SJCRH30 (cell line): ENCODE measurements around the gene UPK3A. TPM values are rescaled to one million over a fixed set of nuclear protein-coding genes. Genes with fewer than 3 reads are reported as not detected.
"Not testable (repeated sequence)": the region's sequence is repeated elsewhere in the genome, so short reads cannot be mapped to it uniquely, and the experiment has no call there.

Experiments
- DNase-seq, 2 experiments: peaks; one replicate each; pipeline ENCODE4 v3.0.0-alpha.2; 2015 to 2020
- H3K27ac ChIP-seq: fragments of 250-450 bp; sonication (Bioruptor Pico); 2 replicates; pipeline ENCODE4 v1.5.1; 2020; ENCODE audit warnings: mild to moderate bottlenecking, moderate library complexity
- H3K27me3 ChIP-seq: fragments of 250-450 bp; sonication (Bioruptor Pico); 2 replicates; pipeline ENCODE4 v1.5.1; 2020; ENCODE audit warnings: mild to moderate bottlenecking, moderate library complexity
- H3K36me3 ChIP-seq: fragments of 250-450 bp; sonication (Bioruptor Pico); 2 replicates; pipeline ENCODE4 v1.5.1; 2020; ENCODE audit warnings: mild to moderate bottlenecking, moderate library complexity
- H3K4me1 ChIP-seq: fragments of 250-450 bp; sonication (Bioruptor Pico); 2 replicates; pipeline ENCODE4 v1.5.1; 2020; ENCODE audit warnings: mild to moderate bottlenecking, moderate library complexity
- H3K4me3 ChIP-seq: fragments of 250-450 bp; sonication (Bioruptor Pico); 2 replicates; pipeline ENCODE4 v1.5.1; 2020; ENCODE audit warnings: mild to moderate bottlenecking, moderate library complexity
- H3K9me3 ChIP-seq: fragments of 250-450 bp; sonication (Bioruptor Pico); replicated peaks from 2 replicates; pipeline ENCODE4 v1.5.1; 2020; ENCODE audit warnings: mild to moderate bottlenecking, moderate library complexity
- total RNA-seq: library from RNA; depleted of rRNA; stranded (reverse); fragments of >200 nt; shearing (Covaris generic); gene quantifications from 2 replicates; pipeline ENCODE4 v1.2.3, GENCODE V29; 2014

UPK3A gene
- total RNA-seq, 1 experiment from 2014 or later: not detected

DNA sequence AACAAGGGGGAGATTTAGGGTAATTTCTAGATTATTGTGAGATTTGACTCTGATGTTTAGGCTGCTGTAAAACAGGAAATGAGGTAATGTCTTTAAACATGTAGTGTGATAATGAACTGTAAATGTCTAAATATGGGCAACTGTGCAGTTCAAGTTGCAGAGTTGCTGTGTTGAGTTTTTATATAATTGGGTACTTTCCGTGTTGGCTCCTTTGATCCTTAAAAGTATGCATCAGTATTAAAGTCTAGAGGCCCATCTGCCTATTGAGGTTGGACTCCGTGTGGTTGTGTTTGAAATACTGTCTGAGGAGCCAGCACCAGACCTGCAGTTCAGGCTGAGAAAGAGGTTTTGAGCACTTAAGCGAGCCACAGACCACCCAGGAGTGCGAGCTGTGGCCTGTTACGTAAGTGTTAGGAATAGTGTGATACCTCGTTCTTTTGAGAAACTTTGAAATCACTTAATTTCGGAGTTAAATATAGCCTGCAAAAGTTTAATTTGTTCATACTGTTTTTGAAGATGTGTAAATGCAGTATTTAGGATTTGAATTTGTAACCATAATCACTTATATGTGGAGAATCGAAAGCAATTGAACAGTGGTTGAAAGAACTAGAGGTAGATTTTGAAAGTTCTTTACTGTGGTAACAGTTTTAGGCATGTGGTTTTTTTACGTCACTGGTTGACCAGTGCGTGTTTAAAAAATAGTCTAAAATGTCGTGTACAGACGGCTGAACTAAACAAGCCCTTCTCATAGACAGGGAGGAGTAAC is 34.0 kb downstream of the UPK3A start:
- peak; percentile 46 to 70 for DNase-seq

DNA sequence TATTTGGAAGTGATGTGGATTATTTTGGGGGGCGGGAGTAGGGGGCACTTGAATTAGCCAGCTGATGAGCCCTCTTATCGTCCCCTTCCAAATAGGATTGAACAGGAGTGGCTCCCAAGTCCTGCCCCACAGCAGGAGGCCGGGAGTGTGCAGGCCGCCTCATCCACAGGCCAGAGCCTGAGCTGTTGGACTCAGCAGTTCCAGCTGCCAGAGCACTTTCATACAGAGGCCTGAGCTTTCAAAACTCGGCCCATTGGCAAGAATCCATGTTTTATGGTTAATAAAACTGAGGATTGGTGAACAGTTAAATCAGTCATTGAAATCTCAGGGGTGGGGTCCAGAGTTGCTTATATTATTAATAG is 34.6 kb downstream of the UPK3A start:
- DNase-seq: peak; percentile 66 to 74
- no peaks in the 10 kb centered on the region for H3K9me3 ChIP-seq
- H3K36me3 ChIP-seq: peaks cover 6% of the 10 kb centered on the region; the same call in 1 of the 2 replicates
- peak overlapping the region; percentile 40 for H3K27ac ChIP-seq
- H3K4me1 ChIP-seq: peaks cover 13% of the 10 kb centered on the region
- no peaks in the 10 kb centered on the region for H3K27me3 ChIP-seq
- H3K4me3 ChIP-seq: peak overlapping the region; percentile 26

More for the DNA sequence above, 34.0 kb downstream of the UPK3A start:
- Histone ChIP-seq H3K27me3 (no peaks in the 10 kb centered on the region), H3K9me3 (no peaks in the 10 kb centered on the region), H3K4me1 (peaks cover 13% of the 10 kb centered on the region), H3K36me3 (peaks cover 5% of the 10 kb centered on the region; the same call in 1 of the 2 replicates), H3K27ac (peak overlapping the region; percentile 40), H3K4me3 (peak overlapping the region; percentile 26)

DNA sequence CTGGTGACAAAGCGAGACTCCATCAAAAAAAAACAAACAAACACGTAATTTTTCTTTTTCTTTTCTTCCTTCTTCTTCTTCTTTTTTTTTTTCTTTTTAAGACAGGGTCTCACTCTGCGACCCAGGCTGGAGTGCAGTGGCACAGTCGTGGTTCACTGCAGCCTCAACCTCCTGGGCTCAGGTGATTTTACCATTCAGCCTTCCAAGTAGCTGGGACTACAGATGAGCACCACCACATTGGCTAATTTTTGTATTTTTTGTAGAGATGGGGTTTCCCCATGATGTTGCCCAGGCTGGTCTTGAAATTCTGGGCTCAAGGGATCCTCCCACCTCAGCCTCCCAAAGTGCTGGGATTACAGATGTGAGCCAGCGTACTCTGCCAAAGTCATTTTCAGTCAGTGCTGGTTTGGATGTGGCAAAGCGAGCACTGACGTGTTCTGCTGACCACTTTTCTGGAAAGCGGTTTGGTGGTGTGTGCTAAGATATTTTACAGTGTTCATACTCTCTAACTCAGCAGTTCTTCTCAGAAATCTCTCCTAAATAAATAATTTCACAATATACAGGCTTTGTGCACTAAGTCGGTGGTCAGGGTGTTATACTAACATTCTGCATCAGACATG is 35.7 kb downstream of the UPK3A start:
- no peaks in the 10 kb centered on the region for H3K27me3 ChIP-seq
- H3K9me3 ChIP-seq: no peaks in the 10 kb centered on the region
- no peak overlapping the region for H3K27ac ChIP-seq
- H3K4me3 ChIP-seq: no peak overlapping the region
- DNase-seq: no peak
- H3K4me1 ChIP-seq: peaks cover 13% of the 10 kb centered on the region
- H3K36me3 ChIP-seq: peaks cover 6% of the 10 kb centered on the region; the same call in 1 of the 2 replicates

DNA sequence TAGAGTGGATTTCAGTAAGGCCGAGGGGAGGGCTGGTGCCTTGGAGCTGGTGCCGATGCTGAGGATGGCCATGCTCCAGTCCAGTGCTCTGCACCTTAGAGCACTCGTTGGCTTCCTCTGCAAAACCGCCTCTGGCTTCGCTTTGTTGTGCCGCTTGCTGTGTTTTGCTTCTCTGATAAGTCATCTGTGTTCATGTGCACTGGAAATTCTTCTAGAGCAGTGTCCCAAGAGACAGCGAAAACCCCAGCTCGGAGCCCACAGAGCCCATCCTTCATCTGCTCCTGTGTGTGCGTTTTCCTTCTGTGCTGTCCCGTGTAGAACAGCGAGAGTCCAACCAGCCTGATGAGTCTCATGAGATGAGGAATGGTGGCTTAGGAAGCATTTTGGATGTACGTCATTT is 37.1 kb downstream of the UPK3A start:
- H3K4me1 ChIP-seq: peaks cover 13% of the 10 kb centered on the region
- H3K27ac ChIP-seq: no peak overlapping the region
- DNase-seq: no peak
- no peaks in the 10 kb centered on the region for H3K9me3 ChIP-seq
- H3K36me3 ChIP-seq: peaks cover 6% of the 10 kb centered on the region; the same call in 1 of the 2 replicates
- no peak overlapping the region for H3K4me3 ChIP-seq
- H3K27me3 ChIP-seq: no peaks in the 10 kb centered on the region

DNA sequence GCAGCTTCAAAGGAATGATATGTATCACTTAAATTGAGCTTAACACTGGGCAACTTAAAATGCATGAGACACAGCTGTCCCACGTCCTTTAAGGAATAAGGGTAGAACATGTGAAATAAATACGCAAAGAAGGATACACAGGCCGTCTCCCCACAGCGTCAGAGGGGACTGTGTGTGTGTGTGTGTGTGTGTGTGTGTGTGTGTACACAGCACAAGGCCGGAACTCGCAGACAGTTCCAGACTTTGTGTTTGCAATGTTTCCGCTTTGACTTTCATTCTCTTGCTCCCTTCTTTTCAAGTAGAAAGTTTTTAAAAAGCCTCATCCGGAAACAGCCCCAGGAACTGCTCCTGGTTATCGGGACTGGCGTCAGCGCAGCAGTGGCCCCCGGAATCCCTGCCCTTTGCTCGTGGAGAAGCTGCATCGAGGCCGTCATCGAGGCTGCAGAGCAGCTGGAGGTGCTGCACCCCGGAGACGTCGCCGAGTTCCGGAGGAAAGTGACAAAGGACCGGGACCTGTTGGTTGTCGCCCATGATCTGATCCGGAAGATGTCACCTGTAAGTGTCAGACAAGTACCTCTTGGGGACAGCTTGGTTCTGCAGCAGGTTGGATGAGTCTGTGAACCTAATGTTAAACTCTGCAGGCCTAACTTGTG is 38.2 kb downstream of the UPK3A start:
- H3K4me3 ChIP-seq: no peak overlapping the region
- H3K27me3 ChIP-seq: no peaks in the 10 kb centered on the region
- DNase-seq: no peak
- H3K27ac ChIP-seq: no peak overlapping the region
- H3K4me1 ChIP-seq: peaks cover 9% of the 10 kb centered on the region
- H3K36me3 ChIP-seq: peaks cover 6% of the 10 kb centered on the region; the same call in 1 of the 2 replicates
- H3K9me3 ChIP-seq: no peaks in the 10 kb centered on the region

DNA sequence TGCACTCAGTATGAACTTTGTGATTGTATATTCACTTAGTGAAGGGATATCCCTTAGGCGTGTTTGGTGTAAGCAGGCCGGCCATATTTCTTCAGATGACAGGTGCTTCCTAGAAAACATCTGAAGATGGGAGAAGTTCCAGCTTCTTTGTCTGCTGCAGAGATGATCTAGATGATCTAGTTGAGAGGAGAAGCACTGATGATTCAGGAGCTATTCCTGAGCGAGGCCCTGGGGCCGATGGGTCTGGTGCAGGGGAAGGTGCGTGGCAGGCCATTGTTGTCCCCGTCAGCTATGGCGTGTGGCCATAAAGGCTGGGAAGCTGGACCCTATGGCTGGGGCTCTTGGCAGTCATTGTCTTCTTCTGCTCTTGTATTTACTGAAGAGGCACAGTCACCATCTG is 38.9 kb downstream of the UPK3A start:
- H3K4me1 ChIP-seq: peaks cover 8% of the 10 kb centered on the region
- peaks cover 6% of the 10 kb centered on the region; the same call in 1 of the 2 replicates for H3K36me3 ChIP-seq
- H3K4me3 ChIP-seq: no peak overlapping the region
- no peak overlapping the region for H3K27ac ChIP-seq
- H3K9me3 ChIP-seq: no peaks in the 10 kb centered on the region
- no peaks in the 10 kb centered on the region for H3K27me3 ChIP-seq
- DNase-seq: no peak

DNA sequence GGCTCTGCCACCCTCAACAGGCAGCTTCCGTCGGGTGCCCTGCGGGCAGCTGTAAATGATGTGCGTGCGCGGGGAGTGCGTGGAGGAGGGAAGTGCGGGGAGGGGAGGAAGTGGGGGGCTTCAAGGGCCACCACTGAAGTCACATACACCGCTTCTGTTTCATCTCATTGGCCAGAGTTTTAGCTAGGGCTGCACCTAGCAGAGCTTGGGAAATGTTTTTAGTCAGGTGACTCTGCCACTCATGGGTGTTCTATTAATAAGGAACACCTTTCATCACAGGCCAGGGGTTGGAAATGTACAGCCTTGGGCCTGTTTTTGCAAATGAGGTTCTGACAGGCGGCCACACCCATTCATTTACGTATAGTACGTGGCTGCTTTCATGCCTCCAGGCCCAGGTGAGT is 39.6 kb downstream of the UPK3A start:
- Histone ChIP-seq H3K4me3 (no peak overlapping the region), H3K4me1 (peaks cover 6% of the 10 kb centered on the region), H3K27ac (no peak overlapping the region), H3K9me3 (no peaks in the 10 kb centered on the region), H3K36me3 (peaks cover 6% of the 10 kb centered on the region; the same call in 1 of the 2 replicates), H3K27me3 (no peaks in the 10 kb centered on the region)
- no peak for DNase-seq

DNA sequence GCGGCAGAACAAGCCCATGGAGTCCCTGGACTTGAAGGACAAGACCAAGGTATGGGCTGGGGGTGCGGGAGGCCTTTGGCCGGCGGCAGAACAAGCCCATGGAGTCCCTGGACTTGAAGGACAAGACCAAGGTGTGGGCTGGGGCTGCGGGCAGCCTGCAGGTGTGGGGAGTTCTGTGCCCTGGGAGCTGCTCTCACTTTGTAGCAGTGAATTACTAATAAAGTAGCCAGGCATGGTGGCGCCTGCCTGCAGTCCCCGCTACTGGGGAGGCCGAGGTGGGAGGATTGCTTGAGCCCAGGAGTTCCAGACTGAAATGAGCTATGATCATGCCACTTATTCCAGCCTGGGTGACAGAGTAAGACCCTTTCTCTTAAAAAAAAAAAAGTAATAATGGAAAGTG is 43.5 kb downstream of the UPK3A start:
- not testable (repeated sequence) for DNase-seq, H3K36me3 ChIP-seq, H3K4me3 ChIP-seq, H3K27ac ChIP-seq, H3K27me3 ChIP-seq, H3K9me3 ChIP-seq, H3K4me1 ChIP-seq

DNA sequence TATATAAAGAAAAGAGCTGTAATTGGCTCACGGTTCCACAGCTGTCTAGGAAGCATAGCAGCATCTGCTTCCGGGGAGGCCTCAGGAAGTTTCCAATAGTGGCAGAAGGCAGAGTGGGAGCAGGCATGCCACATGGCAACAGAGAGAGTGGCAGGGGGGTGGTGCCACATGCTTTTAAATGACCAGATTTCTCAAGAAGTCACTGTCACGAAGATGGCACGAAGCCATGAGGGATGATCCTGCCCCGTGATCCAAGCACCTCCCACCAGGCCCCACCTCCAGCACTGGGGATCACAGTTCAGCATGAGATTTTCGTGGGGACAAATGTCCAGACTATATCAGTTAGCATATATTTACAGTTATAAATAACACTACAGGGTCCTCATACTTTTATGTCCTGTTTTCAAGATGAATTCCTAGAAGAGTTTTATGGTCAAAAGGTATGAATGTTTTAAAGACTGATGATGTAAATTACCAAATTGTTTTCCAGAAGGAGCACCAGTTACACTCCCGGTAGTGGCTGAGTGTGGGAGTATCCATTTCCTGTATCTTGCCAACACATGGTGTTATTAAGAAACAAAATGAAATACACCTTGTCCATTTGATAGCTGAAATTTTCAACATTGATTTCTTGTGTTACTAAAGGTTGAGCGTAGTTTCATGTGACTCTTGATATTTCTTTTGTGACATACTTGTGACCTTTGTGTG is 44.2 kb downstream of the UPK3A start:
- DNase-seq: no peak
- Histone ChIP-seq H3K27ac (no peak overlapping the region), H3K4me3 (no peak overlapping the region), H3K4me1 (no peaks in the 10 kb centered on the region), H3K27me3 (no peaks in the 10 kb centered on the region), H3K36me3 (no peaks in the 10 kb centered on the region; the same call in 1 of the 2 replicates), H3K9me3 (no peaks in the 10 kb centered on the region)

DNA sequence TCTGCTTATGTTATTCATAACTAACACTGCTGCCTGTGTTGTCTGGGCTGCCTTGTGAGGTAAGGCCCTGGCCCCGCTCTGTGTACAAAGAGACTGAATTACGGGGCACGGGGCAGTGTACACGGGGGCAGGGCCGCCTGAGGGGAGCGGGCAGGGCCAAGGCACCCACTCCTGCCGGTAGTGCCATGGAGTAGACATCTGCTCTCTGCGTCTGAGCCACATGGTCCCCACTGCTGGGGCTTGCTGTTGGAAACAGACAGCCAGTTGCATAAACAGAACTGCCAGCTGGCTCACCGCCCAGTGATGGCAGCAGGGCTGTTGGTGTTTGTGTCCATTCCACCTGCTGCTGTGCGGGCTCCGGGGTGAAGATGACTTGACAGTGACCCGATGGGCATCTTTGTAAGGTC is 44.8 kb downstream of the UPK3A start:
- H3K36me3 ChIP-seq: no peaks in the 10 kb centered on the region
- no peaks in the 10 kb centered on the region for H3K4me1 ChIP-seq
- no peak overlapping the region for H3K4me3 ChIP-seq
- H3K9me3 ChIP-seq: no peaks in the 10 kb centered on the region
- no peaks in the 10 kb centered on the region for H3K27me3 ChIP-seq
- no peak overlapping the region for H3K27ac ChIP-seq
- DNase-seq: no peak

DNA sequence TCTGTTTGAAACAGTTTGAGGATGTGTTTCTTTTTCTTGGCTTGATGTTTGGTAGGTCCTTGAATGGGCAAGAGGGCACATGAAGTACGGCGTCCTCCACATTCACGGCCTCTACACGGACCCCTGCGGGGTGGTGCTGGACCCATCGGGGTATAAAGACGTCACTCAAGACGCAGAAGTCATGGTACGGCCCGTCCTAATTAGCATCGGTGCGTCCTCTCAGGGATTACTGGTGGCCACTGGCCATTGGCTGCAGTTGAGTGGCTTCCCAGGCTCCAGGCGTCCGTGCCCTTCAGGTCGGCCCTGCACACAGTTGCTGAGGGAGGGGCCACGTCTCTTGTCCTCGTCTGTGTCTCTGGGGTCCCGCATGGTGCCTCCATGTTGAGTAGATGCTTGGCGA is 45.8 kb downstream of the UPK3A start:
- DNase-seq: no peak
- H3K9me3 ChIP-seq: no peaks in the 10 kb centered on the region
- H3K36me3 ChIP-seq: no peaks in the 10 kb centered on the region
- no peaks in the 10 kb centered on the region for H3K4me1 ChIP-seq
- H3K27me3 ChIP-seq: no peaks in the 10 kb centered on the region
- no peak overlapping the region for H3K27ac ChIP-seq
- H3K4me3 ChIP-seq: no peak overlapping the region

DNA sequence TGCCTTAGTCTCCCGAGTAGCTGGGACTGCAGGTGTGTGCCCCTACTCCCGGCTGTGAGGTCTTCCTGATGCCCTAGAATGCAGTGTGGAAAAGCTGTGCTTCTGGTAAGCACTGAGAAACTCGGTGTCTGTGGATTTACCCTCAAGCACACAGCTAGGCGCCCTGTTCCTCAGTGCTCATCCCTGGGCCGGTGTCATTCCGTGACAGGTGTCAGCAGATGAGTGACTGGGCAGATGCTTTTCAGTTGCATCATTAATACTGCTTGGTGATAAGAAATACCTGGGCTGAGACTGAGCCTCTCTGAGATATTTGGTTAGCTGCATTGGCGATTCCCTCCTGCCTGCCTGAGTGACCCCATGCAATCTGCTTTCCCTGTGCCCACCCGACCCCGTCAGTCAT is 46.7 kb downstream of the UPK3A start:
- H3K27me3 ChIP-seq: no peaks in the 10 kb centered on the region
- no peaks in the 10 kb centered on the region for H3K36me3 ChIP-seq

DNA sequence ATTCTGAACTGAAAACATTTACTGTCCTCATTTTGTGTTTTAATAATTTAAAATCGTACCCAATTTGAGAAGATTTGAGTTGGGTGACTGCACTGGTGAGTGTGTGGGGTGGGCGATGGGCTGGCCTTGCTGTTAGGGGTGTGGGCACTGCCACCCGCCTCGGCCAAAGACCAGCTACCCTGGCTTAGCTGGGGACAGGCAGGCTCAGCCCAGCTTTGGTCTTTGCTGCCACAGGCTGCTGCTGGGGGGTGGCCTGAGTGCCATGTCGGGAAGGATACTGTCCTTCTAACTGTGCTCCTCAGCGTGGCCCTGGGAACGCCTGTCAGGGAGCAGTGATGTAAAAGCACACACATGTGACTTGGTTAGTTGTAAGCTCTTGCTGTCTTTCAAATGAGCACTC is 47.3 kb downstream of the UPK3A start:
- DNase-seq: no peak
- Histone ChIP-seq H3K27ac (no peak overlapping the region), H3K27me3 (no peaks in the 10 kb centered on the region), H3K36me3 (no peaks in the 10 kb centered on the region), H3K4me1 (no peaks in the 10 kb centered on the region), H3K4me3 (no peak overlapping the region), H3K9me3 (no peaks in the 10 kb centered on the region)

More for the DNA sequence above, 46.7 kb downstream of the UPK3A start:
- H3K9me3 ChIP-seq: no peaks in the 10 kb centered on the region
- no peak overlapping the region for H3K27ac ChIP-seq
- DNase-seq: no peak
- no peaks in the 10 kb centered on the region for H3K4me1 ChIP-seq
- H3K4me3 ChIP-seq: no peak overlapping the region

DNA sequence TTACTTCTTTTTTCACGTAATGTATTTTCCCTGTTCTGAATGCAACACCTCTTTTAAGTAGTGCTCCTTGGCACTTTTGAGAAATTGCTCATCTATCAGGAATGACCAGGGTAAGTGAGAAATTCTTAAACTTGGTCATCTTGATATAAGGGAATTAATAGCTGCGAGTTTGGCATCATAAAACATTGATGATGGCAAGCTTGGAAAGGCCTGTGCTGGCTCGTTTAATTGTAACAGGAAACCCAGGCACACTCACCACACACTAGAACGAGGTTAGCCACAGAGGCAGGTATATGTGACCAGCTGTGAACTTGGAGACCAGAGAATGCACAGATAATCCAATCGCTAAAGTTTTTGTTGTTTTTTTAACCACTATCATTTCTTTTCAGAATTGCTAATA is 49.3 kb downstream of the UPK3A start:
- DNase-seq: no peak

DNA sequence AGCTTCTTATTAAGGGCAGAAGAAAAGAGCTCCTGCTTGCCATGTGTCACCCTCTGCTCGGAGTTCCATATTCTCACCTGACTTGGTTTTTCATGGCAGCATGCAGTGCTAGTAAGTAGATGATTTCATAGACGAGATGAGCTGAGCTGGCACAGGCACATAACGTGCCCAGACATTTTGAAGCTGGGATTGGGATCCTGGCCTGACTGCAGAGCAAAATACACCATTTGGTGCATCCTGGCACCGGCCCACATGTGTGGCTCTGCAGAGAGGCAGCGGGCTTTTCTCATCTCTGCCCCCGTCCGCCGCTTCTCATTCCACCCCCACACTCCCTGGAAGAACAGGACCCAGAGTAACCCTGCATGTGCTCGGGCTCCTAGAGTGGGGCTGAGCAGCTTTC is 49.8 kb downstream of the UPK3A start:
- Histone ChIP-seq H3K27ac (no peak overlapping the region), H3K9me3 (no peaks in the 10 kb centered on the region), H3K4me3 (no peak overlapping the region), H3K36me3 (no peaks in the 10 kb centered on the region), H3K27me3 (no peaks in the 10 kb centered on the region), H3K4me1 (no peaks in the 10 kb centered on the region)
- no peak for DNase-seq

More for the DNA sequence above, 49.3 kb downstream of the UPK3A start:
- Histone ChIP-seq H3K4me1 (no peaks in the 10 kb centered on the region), H3K9me3 (no peaks in the 10 kb centered on the region), H3K4me3 (no peak overlapping the region), H3K27me3 (no peaks in the 10 kb centered on the region), H3K36me3 (no peaks in the 10 kb centered on the region), H3K27ac (no peak overlapping the region)
